NCI-H2227 (cell line): Measurements from ENCODE around the gene PEAK3.
"Not testable (repeated sequence)": the region's sequence is repeated elsewhere in the genome, so short reads cannot be mapped to it uniquely, and the experiment has no call there.

Source experiments
- DNase-seq: peaks from one replicate; lab custom pipeline; 2025; ENCODE audit not compliant: unreplicated experiment; lab: John Stamatoyannopoulos, UW

The PEAK3 gene

GRCh38 chr19:2289714-2290435 is 7.9 kb upstream of the PEAK3 start:
- no peak for DNase-seq

GRCh38 chr19:2288818-2289713 is 7.1 kb upstream of the PEAK3 start:
- no peak for DNase-seq

- DNase-seq = no peak
Observed at GRCh38 chr19:2288338-2288817, 6.4 kb upstream of the PEAK3 start.

GRCh38 chr19:2287585-2288337 is 5.8 kb upstream of the PEAK3 start:
- DNase-seq = no peak

- no peak for DNase-seq
Observed at GRCh38 chr19:2286402-2287140, 4.6 kb upstream of the PEAK3 start.

- DNase-seq = no peak
Observed at GRCh38 chr19:2283835-2284507, 2.0 kb upstream of the PEAK3 start.

- DNase-seq = no peak
Observed at GRCh38 chr19:2282862-2283237, 875 bp upstream of the PEAK3 start.

GRCh38 chr19:2281265-2282061 is 512 bp downstream of the PEAK3 start:
- not testable (repeated sequence) for DNase-seq

- DNase-seq = no peak
Observed at GRCh38 chr19:2280633-2281264, 1.2 kb downstream of the PEAK3 start.

- DNase-seq = no peak
Observed at GRCh38 chr19:2278459-2279158, 3.4 kb downstream of the PEAK3 start.

GRCh38 chr19:2277138-2277537 is 4.8 kb downstream of the PEAK3 start:
- DNase-seq = no peak

- DNase-seq = no peak
Observed at GRCh38 chr19:2276429-2276986, 5.5 kb downstream of the PEAK3 start.

GRCh38 chr19:2275588-2276428 is 6.2 kb downstream of the PEAK3 start:
- DNase-seq = no peak

GRCh38 chr19:2274931-2275535 is 6.9 kb downstream of the PEAK3 start:
- DNase-seq = no peak

- DNase-seq = no peak
Observed at GRCh38 chr19:2274185-2274711, 7.7 kb downstream of the PEAK3 start.
